Loucy (cell line): ENCODE data around the gene RAB6B.

ENCODE experiments used
- EZH2phosphoT487 ChIP-seq: fragments of 200-600 bp; IDR thresholded peaks from 2 replicates; pipeline ENCODE4 v1.6.1; 2018; ENCODE audit warnings: antibody characterized with exemption, mild to moderate bottlenecking, moderate library complexity, borderline replicate concordance
- TF ChIP-seq, protein P1 (sequence below): fragments of 200-600 bp; sonication (generic); conservative IDR thresholded peaks from 2 replicates; pipeline ENCODE4 v1.5.1; 2014; ENCODE audit warnings: mild to moderate bottlenecking, antibody characterized with exemption, low read length

DNA sequence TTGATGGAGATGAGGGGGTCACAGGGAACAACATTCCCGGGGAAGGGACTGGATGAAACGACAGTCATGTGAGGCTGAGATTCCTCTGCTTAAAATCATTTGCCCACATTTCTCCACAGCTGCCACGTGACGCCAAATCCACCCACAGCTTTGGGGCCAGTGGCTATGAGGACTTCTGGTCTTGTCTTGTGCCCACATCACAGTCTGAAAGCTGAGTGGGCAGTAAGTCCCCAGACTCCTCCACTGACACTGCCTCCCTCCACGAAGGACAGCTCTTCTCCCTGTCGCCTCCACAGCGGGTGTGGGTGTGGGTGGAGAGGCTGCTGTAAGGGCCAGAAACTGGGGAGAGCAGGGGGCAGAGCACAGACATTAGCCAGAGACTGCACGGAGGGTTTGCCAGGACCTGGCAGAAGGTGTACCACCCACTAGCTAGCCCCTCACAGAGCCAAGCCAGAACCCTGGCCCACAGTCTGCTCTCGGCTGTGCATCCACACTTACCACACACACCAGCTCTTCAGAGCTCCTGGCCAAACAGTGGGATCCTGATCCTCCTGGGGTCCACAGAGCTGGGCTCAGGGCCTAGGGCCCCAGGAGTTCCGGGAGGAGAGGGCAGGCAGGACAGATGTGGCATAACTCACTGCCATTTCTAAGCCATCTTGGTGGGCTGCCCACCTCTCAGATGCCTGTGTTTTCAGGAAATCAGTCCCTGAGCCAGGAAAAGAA, 24.2 kb downstream of the RAB6B start:
- TF ChIP-seq, protein P1, sequence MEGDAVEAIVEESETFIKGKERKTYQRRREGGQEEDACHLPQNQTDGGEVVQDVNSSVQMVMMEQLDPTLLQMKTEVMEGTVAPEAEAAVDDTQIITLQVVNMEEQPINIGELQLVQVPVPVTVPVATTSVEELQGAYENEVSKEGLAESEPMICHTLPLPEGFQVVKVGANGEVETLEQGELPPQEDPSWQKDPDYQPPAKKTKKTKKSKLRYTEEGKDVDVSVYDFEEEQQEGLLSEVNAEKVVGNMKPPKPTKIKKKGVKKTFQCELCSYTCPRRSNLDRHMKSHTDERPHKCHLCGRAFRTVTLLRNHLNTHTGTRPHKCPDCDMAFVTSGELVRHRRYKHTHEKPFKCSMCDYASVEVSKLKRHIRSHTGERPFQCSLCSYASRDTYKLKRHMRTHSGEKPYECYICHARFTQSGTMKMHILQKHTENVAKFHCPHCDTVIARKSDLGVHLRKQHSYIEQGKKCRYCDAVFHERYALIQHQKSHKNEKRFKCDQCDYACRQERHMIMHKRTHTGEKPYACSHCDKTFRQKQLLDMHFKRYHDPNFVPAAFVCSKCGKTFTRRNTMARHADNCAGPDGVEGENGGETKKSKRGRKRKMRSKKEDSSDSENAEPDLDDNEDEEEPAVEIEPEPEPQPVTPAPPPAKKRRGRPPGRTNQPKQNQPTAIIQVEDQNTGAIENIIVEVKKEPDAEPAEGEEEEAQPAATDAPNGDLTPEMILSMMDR = no peak
- no peak for TF ChIP-seq EZH2phosphoT487
